Measurements from ENCODE around the gene MIF4GD.

GRCh38 chr17:75267411-75268232 lies 3.4 kb downstream of the MIF4GD start:
- no peak for TF ChIP-seq CTCF (IDR thresholded peaks at IDR 0.05)
- TF ChIP-seq POLR2A (IDR thresholded peaks at IDR 0.05): no peak
